ENCODE measurements around the gene FGF18. TPM values are rescaled to one million over a fixed set of nuclear protein-coding genes. Genes with fewer than 3 reads are reported as not detected.

FGF18 gene
- total and polyA plus RNA-seq, 4 donors, result 0.08 TPM; not detected in 3

GRCh38 chr5:171435908-171436307, 16.5 kb downstream of the FGF18 start (continued):
- TF ChIP-seq CTCF (IDR thresholded peaks at IDR 0.05; ENCODE audit: low read depth, low read length, missing input control) (no peak), ATF3 (IDR thresholded peaks at IDR 0.05) (no peak), JUND (IDR thresholded peaks at IDR 0.05) (no peak)

GRCh38 chr5:171436804-171437285, 17.4 kb downstream of the FGF18 start:
- no peaks in the 10 kb centered on the region for H3K36me3 ChIP-seq (ENCODE audit: control insufficient read depth in 4 of 4, insufficient read depth in 3 of 4, low read depth in 1 of 4, low read length in 3 of 4)
- 91% methylated on average over 13 of the region's 13 CpGs for WGBS
- TF ChIP-seq RAD21 (IDR thresholded peaks at IDR 0.05) (no peak), ZBTB33 (IDR thresholded peaks at IDR 0.05) (no peak), YY1 (IDR thresholded peaks at IDR 0.05) (no peak), JUND (IDR thresholded peaks at IDR 0.05) (no peak), HNF4G (IDR thresholded peaks at IDR 0.05) (no peak), FOXA2 (IDR thresholded peaks at IDR 0.05) (no peak), NR2F2 (IDR thresholded peaks at IDR 0.05) (no peak), ATF3 (IDR thresholded peaks at IDR 0.05) (no peak), FOXA1 (IDR thresholded peaks at IDR 0.05) (no peak), CTCF (IDR thresholded peaks at IDR 0.05; ENCODE audit: low read depth, low read length, missing input control) (no peak)
- no peaks in the 10 kb centered on the region for H3K9me3 ChIP-seq (ENCODE audit: control insufficient read depth in 4 of 4, low read length in 3 of 4)
- H3K4me3 ChIP-seq (ENCODE audit: low read depth in 1 of 3, low read length in 3 of 3), result no peak overlapping the region
- H3K27ac ChIP-seq (ENCODE audit: low read depth in 1 of 2, low read length in 2 of 2), result no peak overlapping the region
- H3K4me1 ChIP-seq (ENCODE audit: control insufficient read depth in 4 of 4, insufficient read depth in 4 of 4, low read length in 3 of 4), result no peaks in the 10 kb centered on the region
- no peaks in the 10 kb centered on the region for H3K27me3 ChIP-seq (ENCODE audit: control insufficient read depth in 4 of 4, insufficient read depth in 4 of 4, low read length in 3 of 4)
- H3K9ac ChIP-seq (ENCODE audit: low read depth in 1 of 2, low read length in 2 of 2), result no peak overlapping the region
- no peak for DNase-seq (ENCODE audit: low spot score)

- no peak overlapping the region for H3K27ac ChIP-seq (ENCODE audit: low read depth in 1 of 2, low read length in 2 of 2)
- no peaks in the 10 kb centered on the region for H3K27me3 ChIP-seq (ENCODE audit: control insufficient read depth in 4 of 4, insufficient read depth in 4 of 4, low read length in 3 of 4)
- TF ChIP-seq RXRA (IDR thresholded peaks at IDR 0.05) (no peak), HNF4G (IDR thresholded peaks at IDR 0.05) (no peak), REST (IDR thresholded peaks at IDR 0.05) (no peak), YY1 (IDR thresholded peaks at IDR 0.05) (no peak), CTCF (IDR thresholded peaks at IDR 0.05; ENCODE audit: low read depth, low read length, missing input control) (no peak), RAD21 (IDR thresholded peaks at IDR 0.05) (no peak), ATF3 (IDR thresholded peaks at IDR 0.05) (no peak)
- no peak overlapping the region for H3K9ac ChIP-seq (ENCODE audit: low read depth in 1 of 2, low read length in 2 of 2)
- 85% methylated on average over 14 of the region's 14 CpGs for WGBS
- no peaks in the 10 kb centered on the region for H3K36me3 ChIP-seq (ENCODE audit: control insufficient read depth in 4 of 4, insufficient read depth in 3 of 4, low read depth in 1 of 4, low read length in 3 of 4)
- H3K9me3 ChIP-seq (ENCODE audit: control insufficient read depth in 4 of 4, low read length in 3 of 4), result no peaks in the 10 kb centered on the region
- no peak overlapping the region for H3K4me3 ChIP-seq (ENCODE audit: low read depth in 1 of 3, low read length in 3 of 3)
- H3K4me1 ChIP-seq (ENCODE audit: control insufficient read depth in 4 of 4, insufficient read depth in 4 of 4, low read length in 3 of 4), result no peaks in the 10 kb centered on the region
- DNase-seq (ENCODE audit: low spot score), result no peak
Observed at GRCh38 chr5:171437286-171437821, 17.9 kb downstream of the FGF18 start.
